Progenitor cell of endocrine pancreas (in vitro differentiated cells): ENCODE measurements around the gene KCNQ1. TPM values are rescaled to one million over a fixed set of nuclear protein-coding genes. Genes with fewer than 3 reads are reported as not detected.
A peak's percentile ranks its signal among the peaks of the same experiment; 100 is the strongest.

Source experiments
- DNase-seq: peaks from one replicate; pipeline ENCODE4 v3.0.0; 2021; ENCODE audit warnings: low spot score; ENCODE audit not compliant: unreplicated experiment
- H3K27ac Mint-ChIP-seq: 2 replicates; pipeline ENCODE4 v1.8.0; 2021; ENCODE audit warnings: mild to moderate bottlenecking, moderate library complexity, mixed read lengths
- H3K27me3 Mint-ChIP-seq: 2 replicates; pipeline ENCODE4 v1.8.0; 2021; ENCODE audit warnings: mixed read lengths
- H3K36me3 Mint-ChIP-seq: 2 replicates; pipeline ENCODE4 v1.8.0; 2022; ENCODE audit warnings: mixed read lengths; ENCODE audit not compliant: insufficient read depth
- H3K4me1 Mint-ChIP-seq: 2 replicates; pipeline ENCODE4 v1.8.0; 2021; ENCODE audit warnings: low read depth, mixed read lengths
- H3K4me3 Mint-ChIP-seq: 2 replicates; pipeline ENCODE4 v1.8.0; 2021; ENCODE audit warnings: low read depth, mild to moderate bottlenecking, moderate library complexity, mixed read lengths
- H3K9me3 Mint-ChIP-seq: 2 replicates; pipeline ENCODE4 v1.8.0; 2021; ENCODE audit warnings: low read depth, mixed read lengths
- total RNA-seq: library from RNA; stranded (reverse); gene quantifications from 2 replicates; pipeline ENCODE4 v1.2.1, GENCODE V29; 2021
- TF ChIP-seq, protein P1 (sequence below): fragments of 200-600 bp; sonication (generic); IDR thresholded peaks from one replicate; pipeline ENCODE4 v1.5.0; 2021; ENCODE audit warnings: antibody characterized with exemption, mild to moderate bottlenecking; ENCODE audit not compliant: unreplicated experiment

The KCNQ1 gene
- total RNA-seq, 1 donor from 2014 or later: 3.3 TPM

GRCh38 chr11:2662024-2662312 lies 217.2 kb downstream of the KCNQ1 start:
- H3K9me3 Mint-ChIP-seq: peaks cover 29% of the 10 kb centered on the region

DNA sequence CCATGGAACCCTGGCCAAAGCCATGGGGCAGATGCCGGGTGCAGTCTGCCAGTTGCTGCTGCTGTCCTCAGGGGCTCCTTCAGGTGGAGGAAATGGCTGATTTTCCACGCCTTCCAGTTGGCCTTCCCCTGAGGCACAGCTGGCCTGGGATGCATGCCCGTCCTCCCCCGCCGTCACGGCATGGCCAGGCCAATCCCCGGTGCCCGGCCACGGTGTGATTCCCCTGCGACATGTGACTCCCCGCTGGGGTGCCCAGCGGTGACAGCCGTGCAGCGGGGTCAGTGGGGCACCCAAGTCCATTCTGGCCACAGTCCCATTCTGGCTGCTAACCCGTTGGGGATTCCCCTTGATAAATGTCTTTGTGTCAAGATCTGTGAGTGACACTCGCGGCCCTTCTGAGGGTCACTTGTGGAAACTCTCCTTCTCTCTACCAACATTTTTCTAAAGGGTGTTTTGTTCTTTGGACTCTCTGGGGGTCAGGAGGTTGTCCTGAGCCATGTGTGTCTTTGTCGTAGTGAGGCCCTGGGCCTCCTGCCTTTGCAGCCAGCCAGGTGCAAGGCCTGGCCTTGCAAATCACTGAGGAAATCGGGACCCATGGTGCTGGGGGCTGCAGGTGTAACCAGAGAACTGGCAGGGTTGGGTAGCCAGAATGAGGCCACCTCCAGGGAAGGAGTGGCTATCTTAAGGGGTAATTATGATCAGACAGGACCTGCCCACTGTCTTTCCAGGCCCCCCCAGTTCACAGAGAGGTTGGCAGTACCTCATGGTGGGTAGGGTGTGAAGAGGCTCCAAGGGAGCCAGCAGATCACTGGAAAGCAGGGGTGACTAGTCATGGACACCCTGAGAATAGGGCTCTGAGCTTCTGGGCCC lies 217.9 kb downstream of the KCNQ1 start:
- no peak for DNase-seq
- Mint-ChIP-seq H3K27me3 (no peaks in the 10 kb centered on the region), H3K36me3 (peaks cover 52% of the 10 kb centered on the region), H3K27ac (no peak overlapping the region), H3K4me3 (no peak overlapping the region), H3K4me1 (no peaks in the 10 kb centered on the region), H3K9me3 (peaks cover 26% of the 10 kb centered on the region)
- TF ChIP-seq, protein P1, sequence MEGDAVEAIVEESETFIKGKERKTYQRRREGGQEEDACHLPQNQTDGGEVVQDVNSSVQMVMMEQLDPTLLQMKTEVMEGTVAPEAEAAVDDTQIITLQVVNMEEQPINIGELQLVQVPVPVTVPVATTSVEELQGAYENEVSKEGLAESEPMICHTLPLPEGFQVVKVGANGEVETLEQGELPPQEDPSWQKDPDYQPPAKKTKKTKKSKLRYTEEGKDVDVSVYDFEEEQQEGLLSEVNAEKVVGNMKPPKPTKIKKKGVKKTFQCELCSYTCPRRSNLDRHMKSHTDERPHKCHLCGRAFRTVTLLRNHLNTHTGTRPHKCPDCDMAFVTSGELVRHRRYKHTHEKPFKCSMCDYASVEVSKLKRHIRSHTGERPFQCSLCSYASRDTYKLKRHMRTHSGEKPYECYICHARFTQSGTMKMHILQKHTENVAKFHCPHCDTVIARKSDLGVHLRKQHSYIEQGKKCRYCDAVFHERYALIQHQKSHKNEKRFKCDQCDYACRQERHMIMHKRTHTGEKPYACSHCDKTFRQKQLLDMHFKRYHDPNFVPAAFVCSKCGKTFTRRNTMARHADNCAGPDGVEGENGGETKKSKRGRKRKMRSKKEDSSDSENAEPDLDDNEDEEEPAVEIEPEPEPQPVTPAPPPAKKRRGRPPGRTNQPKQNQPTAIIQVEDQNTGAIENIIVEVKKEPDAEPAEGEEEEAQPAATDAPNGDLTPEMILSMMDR: no peak

More at GRCh38 chr11:2662024-2662312, 217.2 kb downstream of the KCNQ1 start:
- Mint-ChIP-seq H3K27ac (no peak overlapping the region), H3K36me3 (peaks cover 56% of the 10 kb centered on the region), H3K4me3 (no peak overlapping the region), H3K4me1 (no peaks in the 10 kb centered on the region), H3K27me3 (no peaks in the 10 kb centered on the region)
- DNase-seq: no peak
- TF ChIP-seq, protein P1: no peak

GRCh38 chr11:2663506-2663905 lies 218.7 kb downstream of the KCNQ1 start:
- Mint-ChIP-seq H3K27ac (no peak overlapping the region), H3K36me3 (peaks cover 49% of the 10 kb centered on the region), H3K27me3 (no peaks in the 10 kb centered on the region), H3K9me3 (peaks cover 25% of the 10 kb centered on the region), H3K4me3 (no peak overlapping the region), H3K4me1 (peaks cover under 1% of the 10 kb centered on the region)
- DNase-seq: no peak
- TF ChIP-seq, protein P1: no peak

DNA sequence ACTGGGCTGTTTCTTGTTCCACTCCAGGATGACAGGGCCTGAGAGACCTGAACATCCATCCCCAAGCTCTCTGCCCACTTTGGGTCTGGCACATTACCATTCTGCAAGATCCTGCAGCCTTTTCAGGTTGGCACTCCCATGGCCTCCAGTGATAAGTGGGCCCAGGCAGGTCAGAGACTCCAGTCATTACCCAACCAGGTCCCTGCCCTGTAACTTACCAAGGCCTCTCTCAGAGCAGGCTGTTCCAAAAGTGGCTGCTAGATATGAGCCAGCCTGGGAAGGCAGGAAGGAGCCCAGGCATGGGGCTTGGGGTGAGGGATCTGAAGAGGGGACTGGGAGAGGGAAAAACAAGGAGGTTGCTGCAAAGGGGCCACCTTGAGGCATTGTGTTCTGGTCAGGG lies 219.1 kb downstream of the KCNQ1 start:
- DNase-seq: no peak
- peaks cover 23% of the 10 kb centered on the region for H3K9me3 Mint-ChIP-seq
- TF ChIP-seq, protein P1: no peak
- H3K4me1 Mint-ChIP-seq: peaks cover 5% of the 10 kb centered on the region
- no peak overlapping the region for H3K4me3 Mint-ChIP-seq
- H3K27ac Mint-ChIP-seq: peak overlapping the region; percentile 76
- H3K27me3 Mint-ChIP-seq: no peaks in the 10 kb centered on the region
- peaks cover 46% of the 10 kb centered on the region for H3K36me3 Mint-ChIP-seq

DNA sequence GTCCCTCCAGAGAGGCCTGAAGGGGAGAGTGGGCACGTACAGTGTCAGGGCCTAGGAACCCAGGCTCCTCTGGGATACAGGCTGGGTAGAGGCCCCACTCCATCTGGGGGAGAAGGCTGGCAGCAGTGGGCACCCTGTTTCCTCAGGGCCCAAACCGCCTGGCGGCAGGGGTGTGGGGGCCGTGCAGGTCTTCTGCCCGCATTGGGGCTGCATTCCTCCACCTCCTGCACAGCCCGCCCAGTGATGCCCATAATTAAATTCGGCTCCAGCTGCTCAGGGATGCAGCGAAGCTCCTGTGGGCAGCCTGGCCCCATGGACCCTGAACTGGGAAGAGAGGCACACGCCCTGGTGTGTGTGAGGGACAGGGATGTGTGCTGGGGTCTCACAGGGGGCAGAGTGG lies 219.6 kb downstream of the KCNQ1 start:
- peaks cover 43% of the 10 kb centered on the region for H3K36me3 Mint-ChIP-seq
- peak; percentile 1 for DNase-seq
- TF ChIP-seq, protein P1: no peak
- H3K4me1 Mint-ChIP-seq: peaks cover 10% of the 10 kb centered on the region
- no peaks in the 10 kb centered on the region for H3K27me3 Mint-ChIP-seq
- peaks cover 18% of the 10 kb centered on the region for H3K9me3 Mint-ChIP-seq
- no peak overlapping the region for H3K4me3 Mint-ChIP-seq
- no peak overlapping the region for H3K27ac Mint-ChIP-seq
